Measurements from ENCODE around the gene DDIT4.
A peak's percentile ranks its signal among the peaks of the same experiment; 100 is the strongest.
"Not testable (repeated sequence)": the region's sequence is repeated elsewhere in the genome, so short reads cannot be mapped to it uniquely, and the experiment has no call there.

Gene DDIT4, protein sequence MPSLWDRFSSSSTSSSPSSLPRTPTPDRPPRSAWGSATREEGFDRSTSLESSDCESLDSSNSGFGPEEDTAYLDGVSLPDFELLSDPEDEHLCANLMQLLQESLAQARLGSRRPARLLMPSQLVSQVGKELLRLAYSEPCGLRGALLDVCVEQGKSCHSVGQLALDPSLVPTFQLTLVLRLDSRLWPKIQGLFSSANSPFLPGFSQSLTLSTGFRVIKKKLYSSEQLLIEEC

GRCh38 chr10:72273410-72274212 lies at the start of gene DDIT4:
Gene DDIT4, plus strand, starts transcription at chr10:72273924. Its CDS starts 293 bp downstream, at chr10:72274217.
- DNase-seq: peak; percentile 74 to 100 (median 98)

- DNase-seq: not testable (repeated sequence)
These were observed 49.5 kb upstream of the DDIT4 start for GRCh38 chr10:72224191-72224590.

GRCh38 chr10:72226418-72227027 lies 47.2 kb upstream of the DDIT4 start:
- DNase-seq: no peak

- DNase-seq: no peak
These were observed 45.9 kb upstream of the DDIT4 start for GRCh38 chr10:72227826-72228225.

DNA sequence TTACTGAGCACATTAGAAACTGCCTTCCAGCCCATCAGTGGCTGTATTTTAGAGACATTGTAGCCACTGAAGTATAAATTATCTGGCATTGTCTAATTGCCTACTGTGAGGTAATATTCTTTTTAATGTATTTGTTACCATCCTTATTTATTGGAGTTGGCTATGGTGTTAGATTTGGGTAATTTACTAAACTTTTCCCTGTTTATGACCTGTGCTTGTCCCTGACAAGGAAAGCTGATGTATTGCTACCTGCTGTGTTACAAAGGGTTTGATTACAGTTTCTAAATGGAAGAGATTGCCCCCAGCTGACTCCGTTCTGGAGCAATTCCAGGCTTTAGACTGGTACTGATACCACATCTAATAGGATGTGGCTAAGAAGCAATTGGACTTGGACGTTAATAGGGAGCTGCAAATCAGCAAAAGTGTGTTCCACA lies 45.4 kb upstream of the DDIT4 start:
- no peak for DNase-seq

DNA sequence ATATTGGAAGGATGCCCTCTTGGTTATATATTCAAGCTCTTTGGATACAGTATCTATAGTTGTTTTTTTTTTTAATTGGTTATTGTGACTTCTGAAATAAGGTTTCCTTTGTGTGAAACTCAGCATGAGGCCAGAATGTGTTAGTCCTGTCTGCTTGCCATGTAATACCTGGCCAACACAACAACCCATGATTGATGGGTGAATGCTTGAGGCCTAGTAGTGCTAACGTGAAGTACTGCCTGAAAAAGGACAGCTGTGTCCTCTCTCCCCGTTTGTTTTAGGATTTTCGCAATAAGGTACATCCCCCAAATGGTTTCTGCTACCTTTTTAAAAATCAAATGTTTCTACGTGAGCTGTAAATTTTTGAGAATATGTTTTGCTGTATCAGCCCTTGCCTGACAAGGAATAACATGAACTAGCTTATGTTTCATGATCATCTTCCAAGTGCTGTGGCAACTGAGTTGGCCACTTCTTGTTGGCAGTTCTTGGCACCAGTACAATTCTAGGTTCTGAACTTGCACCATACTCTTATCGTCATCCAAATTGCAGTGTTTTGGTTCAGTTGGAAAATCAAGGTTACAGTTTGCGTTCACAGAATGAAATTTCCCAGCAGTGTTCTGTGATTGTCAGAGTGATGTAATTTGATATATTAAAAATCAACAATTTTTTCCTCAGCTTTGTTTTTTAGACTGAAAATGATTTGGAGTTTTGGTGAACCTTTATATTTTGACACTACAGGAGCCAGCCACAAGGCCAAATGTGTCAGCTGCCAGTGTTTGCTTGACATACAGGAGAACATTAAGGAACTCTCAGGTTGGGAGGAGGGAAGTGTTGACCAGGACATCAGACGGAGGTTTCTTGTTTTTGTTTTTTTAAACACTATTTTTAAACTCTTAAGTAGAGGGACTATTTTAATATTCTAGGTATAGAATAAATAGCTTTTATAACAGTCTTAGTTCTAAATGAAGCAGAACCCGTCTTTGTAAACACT lies 44.2 kb upstream of the DDIT4 start:
- peak in 1 of 14 donors; percentile 31 for DNase-seq

- DNase-seq: no peak
These were observed 40.1 kb upstream of the DDIT4 start for GRCh38 chr10:72233621-72234020.

DNA sequence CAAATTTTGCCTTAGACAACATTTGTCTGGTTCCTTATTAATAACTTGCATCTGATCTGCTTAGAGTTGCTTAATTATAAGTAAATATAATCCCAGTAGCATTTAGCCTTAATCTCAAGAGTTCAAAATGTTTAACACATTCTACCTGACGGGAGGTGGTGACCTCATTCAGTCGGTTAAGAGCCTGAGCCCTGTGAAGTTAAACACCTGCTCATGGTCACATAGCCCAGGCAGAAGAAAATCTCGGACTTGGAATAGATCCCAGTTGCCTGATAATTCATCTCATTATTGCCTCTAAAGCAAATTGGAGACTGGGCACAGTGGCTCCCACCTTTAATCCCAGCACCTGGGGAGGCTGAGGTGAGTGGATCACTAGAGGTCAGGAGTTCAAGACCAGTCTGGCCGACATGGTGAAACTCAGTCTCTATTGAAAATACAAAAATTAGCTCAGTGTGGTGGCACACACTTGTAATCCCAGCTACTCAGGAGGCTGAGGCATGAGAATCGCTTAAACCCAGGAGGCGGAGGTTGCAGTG lies 39.1 kb upstream of the DDIT4 start:
- no peak for DNase-seq

GRCh38 chr10:72235544-72236279 lies 38.0 kb upstream of the DDIT4 start:
- no peak for DNase-seq

GRCh38 chr10:72238392-72239175 lies 35.1 kb upstream of the DDIT4 start:
- peak in 1 of 14 donors; percentile 71 for DNase-seq

DNA sequence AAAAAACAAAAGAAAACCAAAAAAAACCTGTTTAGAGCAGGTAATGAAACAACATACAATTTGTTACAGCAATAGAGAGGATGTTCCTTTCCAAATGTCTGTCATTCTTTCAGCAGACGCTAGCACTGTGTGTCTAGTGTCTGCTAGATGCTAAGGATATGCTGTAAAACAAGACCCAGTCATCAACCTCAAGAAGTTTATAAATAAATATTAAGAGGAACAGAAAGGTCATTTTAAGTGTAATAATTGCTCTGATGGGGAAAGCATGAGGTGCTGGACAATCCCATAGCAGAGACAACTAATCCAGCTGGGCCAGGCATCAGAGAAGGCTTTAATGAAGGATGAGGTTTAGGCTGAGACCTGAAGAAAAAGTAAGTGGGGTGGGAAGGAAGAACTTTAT lies 34.3 kb upstream of the DDIT4 start:
- DNase-seq: no peak

GRCh38 chr10:72240371-72240770 lies 33.4 kb upstream of the DDIT4 start:
- DNase-seq: no peak

DNA sequence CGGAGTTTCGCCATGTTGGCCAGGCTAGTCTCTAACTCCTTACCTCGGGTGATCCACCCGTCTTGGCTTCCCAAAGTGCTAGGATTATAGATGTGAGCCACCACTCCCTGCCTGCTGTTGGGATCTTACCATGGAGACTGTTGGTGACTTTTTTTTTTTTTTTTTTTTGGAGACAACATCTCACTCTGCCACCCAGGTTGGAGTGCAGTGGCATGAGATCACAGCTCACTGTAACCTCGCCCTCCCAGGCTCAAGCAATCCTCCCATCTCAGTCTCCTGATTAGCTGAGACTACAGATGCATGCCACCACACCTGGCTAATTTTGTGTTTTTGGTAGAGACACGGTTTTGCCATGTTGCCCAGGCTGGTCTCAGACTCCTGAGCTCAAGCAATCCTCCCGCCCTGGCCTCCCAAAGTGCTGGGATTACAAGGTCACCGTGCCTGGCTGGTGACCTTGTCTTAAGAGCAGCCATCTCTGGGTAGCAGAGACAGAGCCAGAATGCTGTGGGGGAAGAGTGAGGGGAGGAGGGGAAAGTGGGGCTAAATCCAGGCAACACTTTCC lies 32.0 kb upstream of the DDIT4 start:
- no peak for DNase-seq

DNA sequence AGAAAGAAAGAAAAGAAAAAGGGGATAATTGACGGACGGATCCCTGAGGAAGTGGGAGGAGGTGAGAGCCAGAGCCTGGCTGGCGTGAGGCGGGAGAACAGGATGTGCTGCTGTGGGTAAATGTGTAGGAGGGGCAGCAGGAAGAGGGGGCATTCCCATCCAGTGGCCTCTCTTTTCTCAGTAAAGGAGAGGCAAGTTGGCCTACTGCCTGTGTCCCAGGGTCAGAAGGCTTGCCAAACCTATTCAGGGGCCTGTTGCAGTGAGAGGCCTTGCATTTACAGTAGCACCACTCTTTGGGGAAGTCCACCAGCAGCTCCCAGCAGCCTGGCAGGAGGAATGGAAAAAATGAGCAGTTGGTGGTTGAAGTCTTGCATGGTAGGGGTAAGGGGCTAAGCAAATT lies 31.0 kb upstream of the DDIT4 start:
- peak in 6 of 14 donors; percentile 31 to 69 (median 36) for DNase-seq

DNA sequence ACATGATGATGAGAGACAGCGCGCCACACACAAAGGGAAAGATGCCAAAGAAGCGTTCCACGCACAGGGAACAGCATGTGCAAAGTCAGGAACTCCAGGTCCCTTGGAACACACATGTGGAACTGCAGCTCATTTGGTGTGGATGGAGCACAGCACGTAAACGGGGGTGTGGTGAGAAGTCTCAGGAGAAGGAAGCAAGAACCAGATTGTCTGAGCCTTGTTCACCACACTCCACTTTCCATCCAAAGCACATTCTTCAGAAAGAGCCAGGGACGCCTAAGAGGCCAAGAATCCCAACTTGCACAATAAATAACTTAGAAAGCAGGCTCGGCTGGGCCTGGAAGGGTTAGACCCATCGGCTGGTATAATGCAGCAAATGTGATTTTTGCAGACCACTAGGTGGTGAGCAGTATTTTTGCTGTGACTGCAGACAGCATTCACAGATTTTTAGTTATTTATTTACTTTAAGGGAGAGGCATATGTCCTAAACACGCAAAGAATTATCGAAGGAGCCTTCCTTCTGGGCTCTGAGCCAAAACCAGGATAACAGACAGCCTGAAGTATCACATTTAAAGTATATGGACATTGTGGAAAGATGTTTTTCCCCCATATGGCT lies 29.8 kb upstream of the DDIT4 start:
- peak in 1 of 14 donors; percentile 28 for DNase-seq

- DNase-seq: no peak
These were observed 29.1 kb upstream of the DDIT4 start for GRCh38 chr10:72244573-72245038.

- no peak for DNase-seq
These were observed 27.7 kb upstream of the DDIT4 start for GRCh38 chr10:72245949-72246525.

- peak in 13 of 14 donors; percentile 52 to 91 (median 74) for DNase-seq
These were observed 25.1 kb upstream of the DDIT4 start for GRCh38 chr10:72248468-72249151.
